ENCODE results near the gene PPOX. TPM values are rescaled to one million over a fixed set of nuclear protein-coding genes. Genes with fewer than 3 reads are reported as not detected.

PPOX gene
- total RNA-seq, 2 donors from 2014 or later, result 13.4 to 14.3 TPM

DNA sequence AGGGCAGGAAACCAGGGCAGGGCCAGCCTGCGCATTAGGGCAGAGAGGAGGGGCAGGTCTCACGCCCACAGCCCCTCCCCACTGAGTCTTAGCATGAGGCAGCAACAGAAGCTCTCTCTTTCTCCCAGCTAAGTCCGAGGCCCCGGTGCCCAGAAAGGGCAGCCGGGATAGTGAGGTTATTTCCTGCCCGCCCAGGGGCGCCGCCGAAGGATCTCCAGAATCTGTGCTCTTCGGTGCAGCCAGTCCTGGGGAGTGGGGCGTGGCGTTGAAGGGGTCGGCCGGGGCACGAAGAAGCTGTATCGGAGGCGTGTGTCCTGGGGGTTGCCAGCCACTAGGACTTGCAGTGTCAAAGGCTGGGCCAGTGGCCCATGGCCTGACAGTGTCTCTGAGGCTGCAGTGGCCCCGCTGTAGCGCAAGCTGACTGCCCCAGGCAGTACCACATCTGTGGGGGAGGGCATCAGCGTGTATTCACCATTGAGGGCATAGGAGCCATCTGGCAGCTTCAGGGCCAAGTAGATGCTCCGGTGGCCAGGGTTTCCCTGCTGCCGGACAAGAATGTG lies 24.8 kb downstream of the PPOX start:
- intact Hi-C loops (cut with DNase I), result loop anchor here (10.0 kb wide), 2 partner anchors 114 to 194 kb away; partner anchors contain the start of gene MPZ
- TF ChIP-seq CTCF (IDR thresholded peaks at IDR 0.05), result no peak
- H3K9ac ChIP-seq (ENCODE audit: low read depth in 2 of 2, low read length in 2 of 2), result no peak overlapping the region
- no peaks in the 10 kb centered on the region for H3K36me3 ChIP-seq
- no peak overlapping the region for H3K27ac ChIP-seq
- DNase-seq, result no peak
- H3K27me3 ChIP-seq, result no peaks in the 10 kb centered on the region
- H3K4me3 ChIP-seq, result no peak overlapping the region
- no peaks in the 10 kb centered on the region for H3K4me1 ChIP-seq
- H3K9me3 ChIP-seq, result no peaks in the 10 kb centered on the region

GRCh38 chr1:161191971-161192370 lies 25.7 kb downstream of the PPOX start:
- H3K4me1 ChIP-seq, result no peaks in the 10 kb centered on the region
- no peaks in the 10 kb centered on the region for H3K9me3 ChIP-seq
- no peak for TF ChIP-seq CTCF (IDR thresholded peaks at IDR 0.05)

DNA sequence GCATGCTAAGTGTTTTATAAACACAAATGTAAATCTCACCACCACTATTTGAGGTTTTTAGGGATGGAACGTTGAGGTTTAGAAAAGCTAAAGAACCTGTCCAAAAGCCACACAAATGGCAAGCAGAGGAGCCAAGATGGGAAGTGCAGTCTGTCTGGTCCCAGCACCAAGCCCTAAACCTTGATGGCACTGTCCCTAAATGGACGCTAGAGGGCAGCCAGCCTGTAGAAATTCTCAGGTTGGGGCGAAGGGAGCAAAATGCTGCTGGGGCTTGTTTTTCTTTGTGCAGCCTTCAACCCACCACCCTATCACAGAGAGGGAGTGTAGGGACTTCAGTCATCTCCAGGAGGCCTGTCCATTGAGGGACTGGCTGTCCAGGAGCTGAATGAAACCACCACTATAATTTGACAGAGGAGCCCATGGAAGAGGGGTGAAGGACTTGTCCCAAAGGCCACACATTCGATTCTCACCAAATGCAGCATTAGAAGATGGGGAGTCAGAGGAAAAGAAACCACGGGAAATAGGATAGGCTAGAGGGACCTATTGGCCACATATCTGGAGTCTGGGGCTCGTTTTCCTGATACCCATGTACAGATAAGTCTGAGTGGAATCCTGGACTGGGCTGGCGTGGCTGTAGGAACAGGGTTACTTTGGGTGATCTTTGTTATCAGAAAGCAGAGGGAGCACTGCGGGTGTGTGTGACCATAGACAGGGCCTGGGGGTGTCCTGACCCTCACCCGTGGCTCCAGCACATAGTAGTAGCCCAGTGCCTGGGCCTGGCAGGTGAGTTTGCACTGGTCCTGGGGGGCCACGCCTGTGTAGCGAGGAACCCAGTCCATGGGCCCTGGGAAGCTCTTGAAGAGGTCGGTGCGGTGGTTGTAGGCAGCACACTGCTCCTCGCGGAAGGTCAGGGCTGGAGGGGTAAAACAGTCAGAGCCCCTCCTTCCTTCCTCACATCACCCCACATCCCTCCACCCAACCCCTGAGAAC lies 26.5 kb downstream of the PPOX start:
- H3K27me3 ChIP-seq, result no peaks in the 10 kb centered on the region
- peak; percentile 79 for TF ChIP-seq CTCF (IDR thresholded peaks at IDR 0.05)
- no peaks in the 10 kb centered on the region for H3K4me1 ChIP-seq
- H3K36me3 ChIP-seq, result no peaks in the 10 kb centered on the region
- peak overlapping the region in 1 of 2 donors; percentile 36 for H3K9ac ChIP-seq (ENCODE audit: low read depth in 2 of 2, low read length in 2 of 2)
- intact Hi-C loops (cut with DNase I), result loop anchor here (10.0 kb wide), 2 partner anchors 112 to 192 kb away; partner anchors contain the start of gene MPZ
- no peak overlapping the region for H3K4me3 ChIP-seq
- DNase-seq, result peak; percentile 68
- H3K9me3 ChIP-seq, result no peaks in the 10 kb centered on the region
- H3K27ac ChIP-seq, result no peak overlapping the region

More at GRCh38 chr1:161191971-161192370, 25.7 kb downstream of the PPOX start:
- Histone ChIP-seq H3K36me3 (no peaks in the 10 kb centered on the region), H3K4me3 (no peak overlapping the region), H3K27ac (no peak overlapping the region), H3K9ac (ENCODE audit: low read depth in 2 of 2, low read length in 2 of 2) (no peak overlapping the region), H3K27me3 (no peaks in the 10 kb centered on the region)
- intact Hi-C loops (cut with DNase I), result loop anchor here (10.0 kb wide), 2 partner anchors 113 to 193 kb away; partner anchors contain the start of gene MPZ
- no peak for DNase-seq

DNA sequence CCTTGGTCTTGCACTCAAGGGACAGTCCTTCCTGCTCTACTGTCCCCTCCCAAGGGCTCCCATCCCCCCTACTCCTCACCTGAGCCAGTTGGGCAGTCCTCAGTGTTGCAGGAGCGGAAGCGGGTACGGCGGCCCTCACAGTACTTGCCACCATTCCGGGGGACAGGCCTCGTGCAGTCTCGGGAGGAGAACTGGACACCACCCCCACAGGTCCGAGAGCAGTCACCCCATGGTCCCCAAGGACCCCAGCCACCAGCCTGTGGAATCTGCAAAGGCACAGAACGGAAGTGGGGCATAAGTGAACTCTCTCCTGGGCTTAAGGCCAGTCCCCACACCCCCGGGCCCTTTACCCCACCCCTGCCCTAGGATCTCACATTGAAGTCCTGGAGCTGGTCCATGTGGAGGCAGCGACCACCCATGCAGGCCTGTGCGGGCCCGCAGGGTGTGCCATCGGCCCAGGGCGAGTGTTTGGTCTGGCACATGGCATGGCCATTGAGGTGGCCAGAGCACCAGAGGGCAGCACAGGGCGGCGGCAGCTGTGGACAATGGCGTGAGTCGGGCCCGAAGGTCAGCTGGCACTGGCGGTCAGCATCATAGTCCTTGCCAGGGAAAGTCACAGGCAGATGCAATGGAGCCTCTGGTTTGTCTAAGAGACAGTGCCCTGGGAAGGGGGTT lies 27.5 kb downstream of the PPOX start:
- Histone ChIP-seq H3K27ac (no peak overlapping the region), H3K36me3 (no peaks in the 10 kb centered on the region), H3K27me3 (no peaks in the 10 kb centered on the region), H3K9me3 (no peaks in the 10 kb centered on the region), H3K4me1 (no peaks in the 10 kb centered on the region), H3K9ac (ENCODE audit: low read depth in 2 of 2, low read length in 2 of 2) (no peak overlapping the region), H3K4me3 (no peak overlapping the region)
- DNase-seq, result no peak
- intact Hi-C loops (cut with DNase I), result loop anchor here (10.0 kb wide), 2 partner anchors 111 to 191 kb away; partner anchors contain the start of gene MPZ
- no peak for TF ChIP-seq CTCF (IDR thresholded peaks at IDR 0.05)

- Histone ChIP-seq H3K9ac (ENCODE audit: low read depth in 2 of 2, low read length in 2 of 2) (peak overlapping the region in 1 of 2 donors; percentile 31), H3K27ac (no peak overlapping the region), H3K9me3 (no peaks in the 10 kb centered on the region), H3K4me1 (no peaks in the 10 kb centered on the region), H3K27me3 (no peaks in the 10 kb centered on the region), H3K4me3 (no peak overlapping the region), H3K36me3 (no peaks in the 10 kb centered on the region)
- intact Hi-C loops (cut with DNase I), result loop anchor here (10.0 kb wide), 2 partner anchors 110 to 190 kb away; partner anchors contain the start of gene MPZ
- TF ChIP-seq CTCF (IDR thresholded peaks at IDR 0.05), result no peak
- DNase-seq, result no peak
Observed at GRCh38 chr1:161195171-161195570, 28.9 kb downstream of the PPOX start.
